ENCODE results near the gene SLC27A1.

SLC27A1 gene

DNA sequence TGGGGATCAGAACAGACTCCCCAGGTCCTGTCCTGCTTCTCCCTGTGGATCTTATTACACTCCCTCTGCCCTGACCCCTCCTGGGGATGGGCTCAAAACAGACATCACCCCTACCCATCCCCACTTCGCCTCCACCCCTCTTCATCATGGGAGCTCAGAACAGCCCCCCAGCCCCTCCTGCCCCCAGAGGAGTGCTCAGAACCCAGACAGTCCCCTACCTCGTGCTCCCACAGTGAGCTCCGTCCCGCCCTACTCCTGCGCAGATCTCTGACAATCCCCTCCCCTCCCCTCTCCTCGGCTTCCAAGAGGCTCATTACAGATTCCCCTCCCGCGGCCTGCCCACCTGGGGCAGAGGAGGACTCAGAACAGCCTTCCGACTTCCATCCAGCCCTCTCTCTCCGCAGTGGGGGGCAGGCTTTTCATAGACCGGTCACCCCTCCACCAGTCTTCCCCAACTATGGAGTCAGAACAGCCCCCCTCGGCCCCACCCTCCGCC, 15.7 kb upstream of the SLC27A1 start:
- no CpG with 5 or more reads among the region's 13 CpGs for WGBS (ENCODE audit: extremely low coverage, insufficient coverage, low lambda C conversion rate)

DNA sequence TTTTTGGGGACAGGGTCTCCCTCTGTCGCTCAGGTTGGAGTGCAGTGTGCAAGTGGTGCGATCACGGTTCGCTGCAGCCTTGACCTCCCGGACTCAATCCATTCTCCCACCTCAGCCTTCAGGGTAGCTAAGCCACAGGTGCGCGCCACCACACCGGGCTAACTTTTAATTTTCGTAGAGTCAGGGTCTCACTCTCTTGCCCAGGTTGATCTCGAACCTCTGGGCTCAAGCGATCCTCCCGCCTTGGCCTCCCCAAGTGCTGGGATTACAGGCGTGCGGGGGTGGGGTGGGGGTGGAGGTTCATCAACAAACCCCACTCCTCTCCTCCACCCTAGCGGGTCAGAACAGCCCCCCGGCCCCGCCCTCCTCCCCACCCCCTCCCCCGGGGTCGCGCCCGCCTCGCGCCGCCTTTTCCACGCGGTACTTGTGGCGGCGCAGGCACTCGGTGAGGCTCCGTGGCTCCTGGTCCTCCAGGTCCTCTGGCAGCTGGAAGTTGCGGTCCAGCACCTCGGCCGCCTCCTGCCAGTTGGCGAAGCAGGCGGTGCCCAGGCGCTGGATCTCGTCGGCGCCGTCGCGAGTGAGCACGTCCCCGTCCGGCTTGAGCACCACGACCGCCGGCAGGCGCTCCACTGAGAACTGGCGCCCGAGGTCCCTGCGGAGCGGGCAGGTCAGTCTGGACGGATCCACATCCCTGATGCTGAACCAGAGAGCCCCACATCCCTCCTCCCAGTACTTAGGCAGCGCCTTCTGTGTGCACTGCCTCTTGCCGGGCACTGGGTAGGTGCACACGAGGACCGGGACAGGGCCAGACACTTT, 14.8 kb upstream of the SLC27A1 start:
- Histone ChIP-seq H4K5ac (ENCODE audit: low read length) (no peak overlapping the region), H3K9ac (ENCODE audit: low read length) (no peak overlapping the region), H3K4ac (ENCODE audit: low read depth, low read length) (no peak overlapping the region), H3K79me2 (ENCODE audit: control insufficient read depth, insufficient read depth, low read length) (no peaks in the 10 kb centered on the region), H3K56ac (ENCODE audit: low read length) (peak overlapping the region; percentile 49), H3K4me1 (ENCODE audit: control insufficient read depth, low read depth, low read length) (no peaks in the 10 kb centered on the region), H3K27me3 (ENCODE audit: insufficient read depth, low read length, poor library complexity) (peaks cover 13% of the 10 kb centered on the region), H2AK5ac (ENCODE audit: low read length) (no peak overlapping the region), H3K79me1 (ENCODE audit: low read length) (no peaks in the 10 kb centered on the region), H4K8ac (ENCODE audit: low read depth, low read length) (no peak overlapping the region), H2BK120ac (ENCODE audit: low read depth, low read length) (no peak overlapping the region), H3K23ac (ENCODE audit: low read length) (no peak overlapping the region), H3K27ac (ENCODE audit: low read depth, low read length) (no peak overlapping the region), H2BK15ac (replicated peaks; ENCODE audit: low read depth) (no peak overlapping the region), H3K4me3 (ENCODE audit: low read length) (no peak overlapping the region), H3K36me3 (ENCODE audit: control insufficient read depth, insufficient read depth, low read length) (no peaks in the 10 kb centered on the region), H3K18ac (ENCODE audit: low read length) (no peak overlapping the region), H2BK5ac (ENCODE audit: low read length) (no peak overlapping the region), H3K4me2 (ENCODE audit: low read length) (no peak overlapping the region)
- no peak for DNase-seq
- WGBS (ENCODE audit: extremely low coverage, insufficient coverage, low lambda C conversion rate): no CpG with 5 or more reads among the region's 58 CpGs

More for the DNA sequence above, 15.7 kb upstream of the SLC27A1 start:
- no peaks in the 10 kb centered on the region for H3K79me1 ChIP-seq (ENCODE audit: low read length)
- no peaks in the 10 kb centered on the region for H3K4me1 ChIP-seq (ENCODE audit: control insufficient read depth, low read depth, low read length)
- no peak overlapping the region for H2BK5ac ChIP-seq (ENCODE audit: low read length)
- no peak overlapping the region for H4K8ac ChIP-seq (ENCODE audit: low read depth, low read length)
- no peak for DNase-seq
- no peak overlapping the region for H3K4me3 ChIP-seq (ENCODE audit: low read length)
- no peak overlapping the region for H3K9ac ChIP-seq (ENCODE audit: low read length)
- no peak overlapping the region for H4K5ac ChIP-seq (ENCODE audit: low read length)
- peak overlapping the region; percentile 34 for H3K56ac ChIP-seq (ENCODE audit: low read length)
- no peak overlapping the region for H3K4ac ChIP-seq (ENCODE audit: low read depth, low read length)
- peaks cover 13% of the 10 kb centered on the region for H3K27me3 ChIP-seq (ENCODE audit: insufficient read depth, low read length, poor library complexity)
- H3K23ac ChIP-seq (ENCODE audit: low read length): no peak overlapping the region
- H3K79me2 ChIP-seq (ENCODE audit: control insufficient read depth, insufficient read depth, low read length): no peaks in the 10 kb centered on the region
- H3K4me2 ChIP-seq (ENCODE audit: low read length): no peak overlapping the region
- no peaks in the 10 kb centered on the region for H3K36me3 ChIP-seq (ENCODE audit: control insufficient read depth, insufficient read depth, low read length)
- H2BK120ac ChIP-seq (ENCODE audit: low read depth, low read length): no peak overlapping the region
- no peak overlapping the region for H3K27ac ChIP-seq (ENCODE audit: low read depth, low read length)
- no peak overlapping the region for H2BK15ac ChIP-seq (replicated peaks; ENCODE audit: low read depth)
- no peak overlapping the region for H3K18ac ChIP-seq (ENCODE audit: low read length)
- H2AK5ac ChIP-seq (ENCODE audit: low read length): no peak overlapping the region

DNA sequence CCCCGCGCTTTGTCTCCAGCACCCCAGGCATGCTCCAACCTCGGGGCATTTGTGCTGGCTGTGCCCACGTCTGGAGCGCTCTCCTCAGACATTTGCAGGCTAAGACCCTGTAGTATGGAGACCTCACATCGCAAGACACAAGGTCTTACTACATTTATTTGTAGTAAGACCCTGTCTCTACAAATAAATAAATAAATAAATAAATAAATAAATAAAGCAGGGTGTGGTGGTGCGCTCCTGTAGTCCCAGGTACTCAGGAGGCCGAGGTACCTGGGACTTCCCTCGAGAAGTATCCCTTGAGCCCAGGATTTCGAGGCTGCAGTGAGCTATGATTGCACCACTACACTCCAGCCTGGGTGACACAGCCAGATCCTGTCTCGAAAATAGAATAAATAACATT, 14.2 kb upstream of the SLC27A1 start:
- Histone ChIP-seq H2BK120ac (ENCODE audit: low read depth, low read length) (no peak overlapping the region), H2AK5ac (ENCODE audit: low read length) (no peak overlapping the region), H3K18ac (ENCODE audit: low read length) (no peak overlapping the region), H3K4me3 (ENCODE audit: low read length) (no peak overlapping the region), H3K27ac (ENCODE audit: low read depth, low read length) (no peak overlapping the region), H3K4me2 (ENCODE audit: low read length) (no peak overlapping the region), H3K4ac (ENCODE audit: low read depth, low read length) (no peak overlapping the region), H3K9ac (ENCODE audit: low read length) (no peak overlapping the region), H3K4me1 (ENCODE audit: control insufficient read depth, low read depth, low read length) (no peaks in the 10 kb centered on the region), H3K23ac (ENCODE audit: low read length) (no peak overlapping the region), H2BK15ac (replicated peaks; ENCODE audit: low read depth) (no peak overlapping the region), H2BK5ac (ENCODE audit: low read length) (no peak overlapping the region), H4K8ac (ENCODE audit: low read depth, low read length) (no peak overlapping the region), H3K56ac (ENCODE audit: low read length) (peak overlapping the region; percentile 49), H3K36me3 (ENCODE audit: control insufficient read depth, insufficient read depth, low read length) (no peaks in the 10 kb centered on the region), H3K27me3 (ENCODE audit: insufficient read depth, low read length, poor library complexity) (peaks cover 13% of the 10 kb centered on the region), H3K79me2 (ENCODE audit: control insufficient read depth, insufficient read depth, low read length) (no peaks in the 10 kb centered on the region), H4K5ac (ENCODE audit: low read length) (no peak overlapping the region), H3K79me1 (ENCODE audit: low read length) (no peaks in the 10 kb centered on the region)
- WGBS (ENCODE audit: extremely low coverage, insufficient coverage, low lambda C conversion rate): no CpG with 5 or more reads among the region's 11 CpGs
- no peak for DNase-seq

DNA sequence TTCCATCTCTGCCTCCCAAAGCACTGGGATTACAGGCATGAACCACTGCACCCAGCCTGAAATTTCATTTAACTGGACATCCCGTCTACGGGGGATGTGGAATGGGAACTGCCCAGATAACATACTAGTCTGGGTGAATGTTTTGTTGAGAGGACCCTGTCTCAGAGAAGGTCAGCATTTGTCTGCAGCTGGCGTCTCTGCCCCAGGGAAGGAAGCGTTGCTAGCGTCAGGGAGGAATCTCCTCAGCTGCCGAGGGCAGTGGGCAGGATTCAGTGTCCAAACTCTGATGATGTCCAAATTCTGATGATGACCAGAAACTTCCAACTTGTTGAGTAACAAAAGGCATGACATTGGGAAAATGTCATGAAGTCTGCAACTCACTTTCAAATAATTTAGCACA, 12.7 kb upstream of the SLC27A1 start:
- Histone ChIP-seq H3K36me3 (ENCODE audit: control insufficient read depth, insufficient read depth, low read length) (no peaks in the 10 kb centered on the region), H3K18ac (ENCODE audit: low read length) (no peak overlapping the region), H3K4ac (ENCODE audit: low read depth, low read length) (no peak overlapping the region), H4K8ac (ENCODE audit: low read depth, low read length) (no peak overlapping the region), H3K4me1 (ENCODE audit: control insufficient read depth, low read depth, low read length) (no peaks in the 10 kb centered on the region), H4K5ac (ENCODE audit: low read length) (no peak overlapping the region), H3K9ac (ENCODE audit: low read length) (no peak overlapping the region), H2AK5ac (ENCODE audit: low read length) (no peak overlapping the region), H3K27ac (ENCODE audit: low read depth, low read length) (no peak overlapping the region), H2BK5ac (ENCODE audit: low read length) (no peak overlapping the region), H3K23ac (ENCODE audit: low read length) (no peak overlapping the region), H3K4me2 (ENCODE audit: low read length) (no peak overlapping the region), H3K79me2 (ENCODE audit: control insufficient read depth, insufficient read depth, low read length) (no peaks in the 10 kb centered on the region), H3K79me1 (ENCODE audit: low read length) (no peaks in the 10 kb centered on the region), H3K4me3 (ENCODE audit: low read length) (no peak overlapping the region), H2BK120ac (ENCODE audit: low read depth, low read length) (no peak overlapping the region), H2BK15ac (replicated peaks; ENCODE audit: low read depth) (no peak overlapping the region), H3K56ac (ENCODE audit: low read length) (no peak overlapping the region), H3K27me3 (ENCODE audit: insufficient read depth, low read length, poor library complexity) (peaks cover 13% of the 10 kb centered on the region)
- no CpG with 5 or more reads among the region's 6 CpGs for WGBS (ENCODE audit: extremely low coverage, insufficient coverage, low lambda C conversion rate)
- no peak for DNase-seq

DNA sequence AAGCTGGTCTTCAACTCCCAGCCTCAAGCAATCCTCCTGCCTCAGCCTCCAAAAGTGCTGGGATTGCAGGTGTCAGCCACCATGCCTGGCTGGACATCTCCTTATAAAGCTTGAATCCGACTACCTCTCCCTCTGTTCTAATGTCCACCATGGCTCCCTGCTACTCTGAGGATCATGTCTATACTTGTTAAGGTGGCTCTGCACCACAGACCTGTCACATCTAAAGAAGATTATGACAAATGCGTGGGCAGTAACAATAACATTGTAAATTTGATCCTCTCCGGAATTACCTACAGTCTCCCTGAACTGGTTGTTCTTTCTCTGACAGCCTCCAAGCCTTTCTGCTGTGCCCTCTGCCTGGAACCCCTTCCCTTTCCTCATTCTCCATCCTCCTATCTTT, 11.4 kb upstream of the SLC27A1 start:
- no CpG with 5 or more reads among the region's 3 CpGs for WGBS (ENCODE audit: extremely low coverage, insufficient coverage, low lambda C conversion rate)
- Histone ChIP-seq H3K4me2 (ENCODE audit: low read length) (no peak overlapping the region), H3K56ac (ENCODE audit: low read length) (no peak overlapping the region), H2BK120ac (ENCODE audit: low read depth, low read length) (no peak overlapping the region), H2BK15ac (replicated peaks; ENCODE audit: low read depth) (no peak overlapping the region), H3K4me1 (ENCODE audit: control insufficient read depth, low read depth, low read length) (no peaks in the 10 kb centered on the region), H2BK5ac (ENCODE audit: low read length) (no peak overlapping the region), H3K79me1 (ENCODE audit: low read length) (no peaks in the 10 kb centered on the region), H3K27ac (ENCODE audit: low read depth, low read length) (no peak overlapping the region), H3K4ac (ENCODE audit: low read depth, low read length) (no peak overlapping the region), H3K4me3 (ENCODE audit: low read length) (no peak overlapping the region), H3K36me3 (ENCODE audit: control insufficient read depth, insufficient read depth, low read length) (no peaks in the 10 kb centered on the region), H3K18ac (ENCODE audit: low read length) (no peak overlapping the region), H4K8ac (ENCODE audit: low read depth, low read length) (no peak overlapping the region), H2AK5ac (ENCODE audit: low read length) (no peak overlapping the region), H3K27me3 (ENCODE audit: insufficient read depth, low read length, poor library complexity) (peaks cover 13% of the 10 kb centered on the region), H3K9ac (ENCODE audit: low read length) (no peak overlapping the region), H3K79me2 (ENCODE audit: control insufficient read depth, insufficient read depth, low read length) (no peaks in the 10 kb centered on the region), H4K5ac (ENCODE audit: low read length) (no peak overlapping the region), H3K23ac (ENCODE audit: low read length) (no peak overlapping the region)
- DNase-seq: no peak

Data from mesendoderm (in vitro differentiated cells).